ENCODE data around the gene ASAH2B.
A peak's percentile ranks its signal among the peaks of the same experiment; 100 is the strongest.
"Not testable (repeated sequence)": the region's sequence is repeated elsewhere in the genome, so short reads cannot be mapped to it uniquely, and the experiment has no call there.

ASAH2B gene

DNA sequence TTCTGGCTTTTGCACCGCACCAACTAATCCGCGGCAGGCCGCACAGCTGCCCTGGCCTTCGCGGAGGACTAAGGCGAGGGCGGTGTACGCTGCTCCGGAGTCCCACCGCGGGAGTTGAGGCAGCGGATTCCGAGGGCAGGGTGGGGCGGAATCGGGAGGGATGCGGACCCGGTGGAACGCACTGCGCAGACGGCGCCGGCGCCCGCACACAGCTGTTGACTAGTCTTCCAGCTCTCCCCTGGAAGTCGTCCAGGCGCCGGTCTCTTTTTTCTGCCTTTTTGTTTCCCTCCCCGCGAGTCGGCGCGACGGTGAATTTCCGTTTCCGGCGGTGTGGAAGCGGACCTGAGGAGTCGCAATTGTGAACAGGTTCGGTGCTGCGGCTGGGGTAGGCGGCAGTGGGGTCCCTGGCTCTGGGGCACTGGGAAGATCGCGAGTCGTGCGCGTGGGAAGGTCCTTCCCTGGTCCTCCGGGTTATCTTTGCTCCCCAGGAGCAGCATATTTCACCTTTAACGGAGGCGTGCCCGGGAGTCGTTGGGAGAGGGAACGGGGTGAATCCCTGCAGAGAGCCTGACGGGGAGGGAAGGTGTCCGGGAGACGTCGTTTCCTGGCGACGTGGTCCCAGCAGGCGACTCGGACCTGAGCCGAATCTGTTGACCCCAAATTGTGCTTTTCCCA lies at the start of gene ASAH2B:
Gene ASAH2B (plus strand): TSS at position 319 of the 675 bp plus-strand sequence. CDS start 5,195 bp downstream, outside the sequence.
- POLR2A ChIA-PET (ENCODE audit: low non-redundant PET): no interaction called here
- TF ChIP-seq, protein P1, sequence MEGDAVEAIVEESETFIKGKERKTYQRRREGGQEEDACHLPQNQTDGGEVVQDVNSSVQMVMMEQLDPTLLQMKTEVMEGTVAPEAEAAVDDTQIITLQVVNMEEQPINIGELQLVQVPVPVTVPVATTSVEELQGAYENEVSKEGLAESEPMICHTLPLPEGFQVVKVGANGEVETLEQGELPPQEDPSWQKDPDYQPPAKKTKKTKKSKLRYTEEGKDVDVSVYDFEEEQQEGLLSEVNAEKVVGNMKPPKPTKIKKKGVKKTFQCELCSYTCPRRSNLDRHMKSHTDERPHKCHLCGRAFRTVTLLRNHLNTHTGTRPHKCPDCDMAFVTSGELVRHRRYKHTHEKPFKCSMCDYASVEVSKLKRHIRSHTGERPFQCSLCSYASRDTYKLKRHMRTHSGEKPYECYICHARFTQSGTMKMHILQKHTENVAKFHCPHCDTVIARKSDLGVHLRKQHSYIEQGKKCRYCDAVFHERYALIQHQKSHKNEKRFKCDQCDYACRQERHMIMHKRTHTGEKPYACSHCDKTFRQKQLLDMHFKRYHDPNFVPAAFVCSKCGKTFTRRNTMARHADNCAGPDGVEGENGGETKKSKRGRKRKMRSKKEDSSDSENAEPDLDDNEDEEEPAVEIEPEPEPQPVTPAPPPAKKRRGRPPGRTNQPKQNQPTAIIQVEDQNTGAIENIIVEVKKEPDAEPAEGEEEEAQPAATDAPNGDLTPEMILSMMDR (conservative IDR thresholded peaks at IDR 0.05; ENCODE audit: low read depth): no peak
- CTCF ChIA-PET: interaction anchor here (0.6 kb wide), 1 partner anchor 1749 kb away, joined by 3 read pairs; no protein-coding TSS in a partner anchor

DNA sequence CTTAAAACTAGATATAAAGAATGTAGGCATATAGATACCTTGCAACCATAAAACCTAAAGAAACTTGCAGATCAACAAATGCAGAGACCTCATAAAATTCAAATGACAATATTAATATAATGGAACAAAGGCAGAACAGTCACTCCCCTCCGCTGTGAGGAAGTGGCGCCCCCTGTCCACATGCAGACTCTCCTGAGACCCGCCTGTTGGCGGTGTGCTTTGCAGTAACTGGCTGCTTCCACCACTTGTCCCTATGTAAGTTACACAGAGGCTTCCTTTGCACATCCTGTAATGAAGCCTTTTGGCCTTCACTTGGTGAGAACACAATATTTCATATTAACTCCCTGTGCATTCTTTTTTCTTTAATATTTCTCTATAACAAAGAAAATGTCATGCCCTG lies 41.9 kb upstream of the ASAH2B start:
- CTCF ChIA-PET; DNase-seq (ENCODE audit: low spot score); H3K27ac ChIP-seq; POLR2A ChIA-PET (ENCODE audit: low non-redundant PET): not testable (repeated sequence)

More for the DNA sequence above, at the start of gene ASAH2B:
- peak; percentile 53 for DNase-seq (ENCODE audit: low spot score)
- peak within 1 kb of the TSS; percentile 84 for H3K27ac ChIP-seq

- CTCF ChIA-PET: not testable (repeated sequence)
Measured at GRCh38 chr10:50701947-50702346, 37.8 kb upstream of the ASAH2B start.

GRCh38 chr10:50702997-50703396 lies 36.7 kb upstream of the ASAH2B start:
- DNase-seq (ENCODE audit: low spot score); CTCF ChIA-PET; H3K27ac ChIP-seq; POLR2A ChIA-PET (ENCODE audit: low non-redundant PET): not testable (repeated sequence)

More at GRCh38 chr10:50701947-50702346, 37.8 kb upstream of the ASAH2B start:
- DNase-seq (ENCODE audit: low spot score); H3K27ac ChIP-seq; POLR2A ChIA-PET (ENCODE audit: low non-redundant PET): not testable (repeated sequence)

- POLR2A ChIA-PET (ENCODE audit: low non-redundant PET); CTCF ChIA-PET; H3K27ac ChIP-seq; DNase-seq (ENCODE audit: low spot score): not testable (repeated sequence)
Measured at GRCh38 chr10:50704436-50705079, 35.2 kb upstream of the ASAH2B start.

DNA sequence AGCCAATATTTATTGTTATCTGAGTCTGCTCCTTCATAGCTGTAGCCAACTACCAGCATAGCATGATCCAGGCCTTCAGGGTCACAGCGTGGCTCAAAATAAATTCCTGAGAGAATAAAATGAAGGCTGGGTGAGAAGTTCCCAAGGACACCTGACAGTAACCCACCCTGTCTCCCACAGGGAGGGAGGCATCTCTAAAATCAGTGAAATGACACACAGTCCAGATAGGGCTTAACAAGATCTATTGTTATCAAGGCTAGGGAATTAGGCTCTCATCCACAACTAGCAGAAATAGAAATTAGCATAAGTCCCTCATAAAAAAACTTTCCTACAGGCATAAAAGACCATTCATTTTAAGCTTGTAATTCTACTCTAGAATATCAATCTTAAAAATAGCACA lies 33.7 kb upstream of the ASAH2B start:
- CTCF ChIA-PET; DNase-seq (ENCODE audit: low spot score); POLR2A ChIA-PET (ENCODE audit: low non-redundant PET); H3K27ac ChIP-seq: not testable (repeated sequence)

DNA sequence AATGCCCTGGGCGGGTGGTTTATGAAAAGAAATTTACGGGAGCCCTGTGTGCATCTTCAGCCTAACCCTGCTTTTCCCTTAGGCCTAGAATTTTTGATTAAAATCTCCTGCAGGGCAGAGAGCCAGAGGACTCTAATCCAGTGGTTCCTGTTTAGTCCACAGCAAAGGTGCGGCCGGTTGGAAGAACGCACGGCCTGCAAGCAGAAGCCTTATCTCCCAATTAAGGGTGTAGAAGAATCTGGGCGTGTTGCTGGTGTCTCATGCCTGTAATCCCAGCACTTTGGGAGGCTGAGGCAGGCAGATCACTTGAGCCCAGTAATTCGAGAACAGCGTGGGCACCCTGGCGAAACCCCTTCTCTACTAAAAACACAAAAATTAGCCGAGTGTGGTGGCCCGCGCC lies 29.5 kb upstream of the ASAH2B start:
- POLR2A ChIA-PET (ENCODE audit: low non-redundant PET); CTCF ChIA-PET; DNase-seq (ENCODE audit: low spot score); H3K27ac ChIP-seq: not testable (repeated sequence)

GRCh38 chr10:50723812-50724211 lies 15.9 kb upstream of the ASAH2B start:
- H3K27ac ChIP-seq; CTCF ChIA-PET; DNase-seq (ENCODE audit: low spot score); POLR2A ChIA-PET (ENCODE audit: low non-redundant PET): not testable (repeated sequence)

DNA sequence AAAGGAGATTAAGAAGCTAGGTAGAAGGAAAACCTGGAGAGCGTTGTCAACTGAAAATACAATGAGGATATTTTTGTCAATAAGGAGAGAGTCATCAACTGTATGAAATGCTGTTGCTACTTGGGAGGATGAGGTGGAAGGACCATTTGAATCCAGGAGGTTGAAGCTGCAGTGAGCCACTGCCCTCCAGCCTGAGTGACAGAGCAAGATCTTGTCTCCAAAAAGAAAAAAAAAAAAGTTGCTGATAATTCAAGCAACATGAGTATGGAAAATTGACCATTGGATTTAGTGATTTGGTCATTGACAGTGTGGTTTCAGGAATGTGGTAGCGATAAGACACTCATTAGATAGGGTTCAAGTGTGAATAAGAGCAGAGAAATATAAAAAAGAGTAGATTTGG lies 11.6 kb upstream of the ASAH2B start:
- DNase-seq (ENCODE audit: low spot score); POLR2A ChIA-PET (ENCODE audit: low non-redundant PET); H3K27ac ChIP-seq; CTCF ChIA-PET: not testable (repeated sequence)

DNA sequence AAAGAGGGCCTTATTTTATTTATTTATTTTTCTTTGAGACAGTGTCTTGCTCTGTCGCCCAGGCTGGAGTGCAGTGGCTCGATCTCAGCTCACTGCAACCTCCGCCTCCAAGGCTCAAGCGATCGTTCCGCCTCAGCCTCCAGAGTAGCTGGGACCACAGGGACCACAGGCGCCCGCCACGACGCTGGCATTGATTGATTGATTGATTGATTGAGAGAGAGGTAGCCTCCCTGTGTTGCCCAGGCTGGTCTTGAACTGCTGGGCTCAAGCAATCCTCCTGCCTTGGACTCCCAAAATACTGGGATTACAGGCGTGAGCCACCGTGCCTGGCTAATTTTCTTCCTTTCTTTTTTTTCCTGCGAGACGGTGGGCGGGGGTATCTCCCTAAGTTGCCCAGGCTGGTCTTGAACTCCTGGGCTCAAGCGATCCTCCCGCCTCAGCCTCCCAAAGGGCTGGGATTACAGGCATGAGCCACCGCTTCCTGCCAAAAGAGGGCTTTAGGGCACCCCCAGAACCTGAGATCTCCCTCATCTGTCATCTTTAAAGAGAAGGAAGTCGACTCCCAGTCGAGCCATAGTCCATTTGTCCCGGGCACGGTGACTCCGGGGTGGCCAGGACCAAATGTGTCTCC lies 634 bp upstream of the ASAH2B start:
- CTCF ChIA-PET; DNase-seq (ENCODE audit: low spot score); POLR2A ChIA-PET (ENCODE audit: low non-redundant PET): not testable (repeated sequence)
- H3K27ac ChIP-seq: peak overlapping the region; percentile 84

GRCh38 chr10:50740293-50740648 lies 535 bp downstream of the ASAH2B start:
- CTCF ChIA-PET: interaction anchor here (0.6 to 1.0 kb wide), 2 partner anchors 180 to 1748 kb away, joined by 3 to 5 read pairs; no protein-coding TSS in a partner anchor
- TF ChIP-seq, protein P1 (conservative IDR thresholded peaks at IDR 0.05; ENCODE audit: low read depth): no peak
- POLR2A ChIA-PET (ENCODE audit: low non-redundant PET): no interaction called here
- peak; percentile 1 for DNase-seq (ENCODE audit: low spot score)
- H3K27ac ChIP-seq: peak overlapping the region; percentile 84

- CTCF ChIA-PET; H3K27ac ChIP-seq; DNase-seq (ENCODE audit: low spot score); POLR2A ChIA-PET (ENCODE audit: low non-redundant PET): not testable (repeated sequence)
Measured at GRCh38 chr10:50742820-50743219, 3.1 kb downstream of the ASAH2B start.

DNA sequence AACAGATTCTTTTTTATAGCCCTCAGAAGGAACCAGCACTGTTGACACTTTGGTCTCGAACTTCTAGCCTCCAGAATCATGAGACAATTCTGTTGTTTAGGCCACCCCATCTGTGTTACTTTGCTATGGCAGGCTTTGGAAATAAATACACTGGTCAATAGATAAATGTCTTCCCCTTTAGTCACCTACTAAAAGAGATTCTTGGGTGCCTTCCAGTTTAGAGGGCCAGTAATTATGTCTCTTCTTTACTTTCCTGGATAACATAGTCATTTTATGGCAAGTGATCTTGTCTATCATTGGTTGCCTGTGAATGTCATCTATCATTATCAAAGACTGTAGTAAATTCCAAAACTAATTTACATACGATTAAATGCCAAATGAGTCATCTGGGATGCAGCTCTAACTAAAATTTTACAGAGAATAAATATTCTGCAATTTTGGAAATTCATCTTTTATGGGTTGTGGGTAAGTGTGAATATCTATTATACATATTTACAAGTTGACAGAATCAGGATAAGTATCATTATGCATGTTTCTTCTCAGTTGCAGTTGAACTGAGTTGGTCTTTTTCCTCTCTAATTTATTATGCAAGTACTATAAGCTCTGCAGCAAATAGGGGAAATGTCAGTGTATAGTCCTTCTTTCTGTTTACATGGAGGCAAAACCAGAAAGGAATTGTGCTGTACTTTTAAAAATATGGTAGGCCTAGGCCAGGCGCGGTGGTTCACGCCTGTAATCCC lies 27.2 kb downstream of the ASAH2B start:
- CTCF ChIA-PET; H3K27ac ChIP-seq; DNase-seq (ENCODE audit: low spot score); POLR2A ChIA-PET (ENCODE audit: low non-redundant PET): not testable (repeated sequence)

- DNase-seq (ENCODE audit: low spot score); H3K27ac ChIP-seq; CTCF ChIA-PET; POLR2A ChIA-PET (ENCODE audit: low non-redundant PET): not testable (repeated sequence)
Measured at GRCh38 chr10:50772042-50772441, 32.3 kb downstream of the ASAH2B start.

- POLR2A ChIA-PET (ENCODE audit: low non-redundant PET); H3K27ac ChIP-seq; CTCF ChIA-PET; DNase-seq (ENCODE audit: low spot score): not testable (repeated sequence)
Measured at GRCh38 chr10:50774868-50775267, 35.1 kb downstream of the ASAH2B start.

Measured in RWPE1 (cell line).